SK-N-MC (cell line): ENCODE measurements around the gene LRRC52.

ENCODE experiments used
- DNase-seq: peaks from one replicate; pipeline ENCODE4 v3.0.0-alpha.2; 2011; ENCODE audit warnings: low read depth, low spot score
- H3K27ac ChIP-seq: fragments of 200-600 bp; sonication (generic); 2 replicates; pipeline ENCODE4 v1.5.1; 2016; ENCODE audit warnings: mixed run types
- H3K36me3 ChIP-seq: fragments of 200-600 bp; sonication (generic); 2 replicates; pipeline ENCODE4 v1.6.1; 2017; ENCODE audit warnings: antibody characterized with exemption, low read length, mixed read lengths; ENCODE audit not compliant: insufficient read depth
- H3K4me3 ChIP-seq: fragments of 200-600 bp; sonication (generic); 2 replicates; pipeline ENCODE4 v1.5.1; 2016
- H3K9ac ChIP-seq: fragments of 200-600 bp; sonication (generic); 2 replicates; pipeline ENCODE4 v1.8.0; 2017; ENCODE audit warnings: mixed run types, mixed read lengths; ENCODE audit not compliant: insufficient read length
- H3K9me3 ChIP-seq: fragments of 200-600 bp; sonication (generic); 2 replicates; pipeline ENCODE4 v1.6.1; 2017; ENCODE audit warnings: low read depth, mild to moderate bottlenecking, antibody characterized with exemption, low read length, moderate library complexity, mixed read lengths
- EZH2 ChIP-seq: fragments of 200-600 bp; sonication (generic); IDR thresholded peaks from one replicate; pipeline ENCODE4 v1.6.1; 2017; ENCODE audit warnings: antibody characterized with exemption
- FOXP2 ChIP-seq: optimal IDR thresholded peaks from 2 replicates; pipeline ENCODE3; 2011; ENCODE audit warnings: mild to moderate bottlenecking, moderate library complexity; ENCODE audit not compliant: insufficient read depth; ENCODE audit errors: extremely low read length, control extremely low read depth
- POLR2AphosphoS5 ChIP-seq: IDR thresholded peaks from 2 replicates; pipeline ENCODE4 v1.6.1; 2012; ENCODE audit warnings: mild to moderate bottlenecking, low read depth, low read length, borderline replicate concordance

LRRC52 gene

DNA sequence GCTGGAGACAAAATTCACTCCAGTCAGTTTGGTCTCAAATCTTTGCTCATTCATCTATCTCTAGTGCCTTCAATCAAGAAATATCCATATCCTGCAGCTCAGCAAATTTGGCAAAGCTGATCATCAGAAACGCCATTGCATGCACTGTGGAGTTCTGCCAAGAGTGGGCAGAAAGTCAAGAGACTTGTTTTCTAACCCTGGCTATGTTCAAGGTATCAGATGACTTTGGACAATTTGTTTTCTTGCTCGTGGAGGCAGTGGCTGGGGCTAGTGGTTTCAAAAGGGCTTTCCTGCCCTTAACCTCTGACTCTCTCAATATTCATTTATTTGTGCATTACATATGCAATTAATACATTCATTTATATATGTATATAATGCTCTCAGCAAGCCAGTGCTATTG lies 12.8 kb upstream of the LRRC52 start:
- Histone ChIP-seq H3K4me3 (no peak overlapping the region), H3K9me3 (no peaks in the 10 kb centered on the region), H3K9ac (no peak overlapping the region), H3K36me3 (no peaks in the 10 kb centered on the region), H3K27ac (no peak overlapping the region)
- no peak for TF ChIP-seq FOXP2
- TF ChIP-seq POLR2AphosphoS5: no peak
- TF ChIP-seq EZH2: no peak
- no peak for DNase-seq

- H3K36me3 ChIP-seq: no peaks in the 10 kb centered on the region
- no peak for DNase-seq
- H3K9me3 ChIP-seq: no peaks in the 10 kb centered on the region
- H3K4me3 ChIP-seq: no peak overlapping the region
- no peak overlapping the region for H3K9ac ChIP-seq
- TF ChIP-seq POLR2AphosphoS5: no peak
- TF ChIP-seq FOXP2: no peak
- no peak for TF ChIP-seq EZH2
- H3K27ac ChIP-seq: no peak overlapping the region
These were observed 11.7 kb upstream of the LRRC52 start for GRCh38 chr1:165532053-165532452.

DNA sequence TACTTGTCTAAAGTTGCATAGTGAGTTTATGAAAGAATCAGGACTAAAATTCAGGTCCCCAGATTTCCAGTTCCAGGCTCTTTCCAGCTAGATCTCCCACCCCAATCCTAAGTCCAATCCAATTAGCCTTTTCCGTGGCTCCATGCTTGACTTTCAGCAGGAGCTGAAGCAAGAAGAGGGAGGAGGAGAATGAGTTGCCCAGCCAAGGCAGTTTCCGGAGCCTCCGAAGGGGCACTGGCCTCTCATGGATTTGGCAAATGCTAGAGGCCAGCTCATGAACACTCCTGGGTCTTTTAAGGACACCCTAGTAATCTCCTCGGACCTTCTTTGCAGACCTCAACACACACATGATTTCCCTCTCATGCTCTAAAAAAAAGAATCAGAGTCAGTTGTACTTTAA lies 10.5 kb upstream of the LRRC52 start:
- Histone ChIP-seq H3K9me3 (no peaks in the 10 kb centered on the region), H3K4me3 (no peak overlapping the region), H3K27ac (no peak overlapping the region), H3K36me3 (no peaks in the 10 kb centered on the region), H3K9ac (no peak overlapping the region)
- TF ChIP-seq FOXP2 (no peak), EZH2 (no peak), POLR2AphosphoS5 (no peak)
- no peak for DNase-seq

DNA sequence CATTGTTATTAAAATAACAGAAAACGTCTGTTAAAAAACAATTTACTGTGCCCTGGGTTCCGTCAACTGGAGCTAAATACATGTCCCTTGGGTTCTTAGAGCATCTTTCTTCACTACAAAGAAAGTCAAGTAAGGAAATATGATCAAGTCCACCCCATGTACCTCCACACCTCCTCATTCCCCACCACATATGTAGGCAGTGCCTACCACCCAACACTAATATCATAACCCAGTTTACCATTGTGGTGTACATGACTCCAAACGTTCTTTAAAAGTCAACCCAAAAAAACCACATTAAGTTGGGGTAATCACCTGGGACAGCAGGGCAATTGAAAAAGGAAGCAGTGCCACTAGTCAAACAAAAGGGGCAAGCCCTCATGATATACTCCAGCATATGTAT lies 7.8 kb upstream of the LRRC52 start:
- H3K4me3 ChIP-seq: no peak overlapping the region
- no peaks in the 10 kb centered on the region for H3K36me3 ChIP-seq
- H3K9ac ChIP-seq: no peak overlapping the region
- H3K27ac ChIP-seq: no peak overlapping the region
- no peaks in the 10 kb centered on the region for H3K9me3 ChIP-seq
- no peak for DNase-seq
- TF ChIP-seq EZH2 (no peak), POLR2AphosphoS5 (no peak), FOXP2 (no peak)

DNA sequence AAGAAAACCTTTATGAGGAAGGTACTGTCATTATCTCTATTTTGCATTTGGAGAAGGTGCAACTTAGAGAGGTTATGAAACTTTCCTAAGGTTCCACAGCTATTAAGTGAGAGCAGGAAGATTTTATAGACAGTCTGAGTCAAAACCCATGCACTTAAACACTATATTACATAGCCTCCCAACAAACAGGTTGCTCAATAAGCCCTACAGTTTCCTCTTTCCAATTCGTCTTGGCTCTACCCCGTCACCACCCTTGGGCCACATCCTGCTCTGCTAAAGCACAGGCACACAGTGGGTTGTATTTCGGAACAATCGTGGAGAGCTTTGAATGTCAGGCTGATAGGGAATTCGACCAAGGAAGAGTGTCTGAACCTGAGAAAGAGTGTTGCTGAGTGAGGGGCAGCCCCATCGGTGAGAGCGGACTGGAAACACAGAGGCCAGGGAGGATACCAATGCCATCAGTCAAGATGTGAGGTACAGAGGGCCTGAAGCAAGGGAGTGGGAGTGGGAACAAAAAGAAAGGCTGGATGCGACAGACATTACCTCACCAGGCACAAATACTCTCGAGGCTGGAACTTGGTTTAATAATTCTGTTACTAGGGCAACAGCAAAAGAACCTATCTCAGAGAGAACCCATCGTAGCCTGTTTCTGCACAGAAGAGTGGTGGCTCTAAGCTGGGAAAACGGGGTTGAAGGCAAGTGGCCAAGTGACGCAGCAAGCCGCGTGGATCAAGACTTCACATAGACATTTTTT lies 6.3 kb upstream of the LRRC52 start:
- DNase-seq: no peak
- Histone ChIP-seq H3K9ac (no peak overlapping the region), H3K27ac (no peak overlapping the region), H3K36me3 (no peaks in the 10 kb centered on the region), H3K9me3 (no peaks in the 10 kb centered on the region), H3K4me3 (no peak overlapping the region)
- TF ChIP-seq FOXP2 (no peak), POLR2AphosphoS5 (no peak), EZH2 (no peak)

GRCh38 chr1:165539306-165539705 lies 4.5 kb upstream of the LRRC52 start:
- Histone ChIP-seq H3K4me3 (no peak overlapping the region), H3K36me3 (no peaks in the 10 kb centered on the region), H3K27ac (no peak overlapping the region), H3K9me3 (no peaks in the 10 kb centered on the region), H3K9ac (no peak overlapping the region)
- no peak for DNase-seq
- TF ChIP-seq POLR2AphosphoS5 (no peak), EZH2 (no peak), FOXP2 (no peak)

DNA sequence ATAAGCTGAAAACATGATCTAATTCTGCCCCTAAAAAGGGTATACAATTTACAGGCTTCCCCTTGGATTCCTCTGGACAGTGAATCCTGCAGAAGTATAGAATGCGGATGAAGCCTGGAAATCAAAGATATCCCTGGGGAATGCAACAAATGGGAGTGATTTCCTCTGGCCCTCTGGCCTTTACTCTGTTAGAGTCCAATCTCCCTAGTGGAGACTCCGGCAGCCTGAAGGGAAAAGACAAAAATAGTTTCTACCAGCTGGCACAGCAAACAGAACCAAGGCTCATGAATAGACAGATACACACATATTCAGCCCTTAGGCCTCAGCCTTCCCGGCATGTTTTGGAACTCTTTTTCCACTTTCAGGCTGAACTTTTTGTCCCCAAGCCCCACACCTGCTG lies 3.9 kb upstream of the LRRC52 start:
- TF ChIP-seq POLR2AphosphoS5 (no peak), FOXP2 (no peak), EZH2 (no peak)
- DNase-seq: no peak
- H3K36me3 ChIP-seq: no peaks in the 10 kb centered on the region

GRCh38 chr1:165542015-165542631 lies 1.7 kb upstream of the LRRC52 start:
- Histone ChIP-seq H3K9me3 (no peaks in the 10 kb centered on the region), H3K9ac (no peak overlapping the region), H3K4me3 (no peak overlapping the region), H3K27ac (no peak overlapping the region), H3K36me3 (no peaks in the 10 kb centered on the region)
- TF ChIP-seq FOXP2: no peak
- TF ChIP-seq EZH2: no peak
- TF ChIP-seq POLR2AphosphoS5: no peak
- no peak for DNase-seq

More for the DNA sequence above, 3.9 kb upstream of the LRRC52 start:
- no peak overlapping the region for H3K4me3 ChIP-seq
- no peaks in the 10 kb centered on the region for H3K9me3 ChIP-seq
- H3K9ac ChIP-seq: no peak overlapping the region
- no peak overlapping the region for H3K27ac ChIP-seq
